Upper lobe of right lung (tissue), 1 donor: Measurements from ENCODE around the gene PIGX. TPM values are rescaled to one million over a fixed set of nuclear protein-coding genes. Genes with fewer than 3 reads are reported as not detected.
A peak's percentile ranks its signal among the peaks of the same experiment; 100 is the strongest.

Experiments
- ATAC-seq: fragments of 200-7000 bp; cut with Tn5 transposase; one replicate; pipeline ENCODE4 v1.9.1; 2020; ENCODE audit warnings: mild to moderate bottlenecking, moderate library complexity
- DNase-seq: peaks from one replicate; pipeline ENCODE4 v3.0.0-alpha.2; 2020
- H3K27ac ChIP-seq: fragments of 200-600 bp; one replicate; pipeline ENCODE4 v1.8.0; 2022
- H3K27me3 ChIP-seq: fragments of 200-600 bp; one replicate; pipeline ENCODE4 v1.8.0; 2022; ENCODE audit warnings: mild to moderate bottlenecking
- H3K36me3 ChIP-seq: fragments of 200-600 bp; one replicate; pipeline ENCODE4 v1.8.0; 2022
- H3K4me1 ChIP-seq: fragments of 200-600 bp; one replicate; pipeline ENCODE4 v1.8.0; 2022
- H3K4me3 ChIP-seq: fragments of 200-600 bp; one replicate; pipeline ENCODE4 v1.8.0; 2022; ENCODE audit warnings: mild to moderate bottlenecking
- H3K9me3 ChIP-seq: fragments of 200-600 bp; one replicate; pipeline ENCODE4 v1.8.0; 2022
- intact Hi-C: fragments of 100-400 bp; cut with DNase I; formaldehyde crosslinking; loops from one replicate; pipeline ENCODE4 v1.11.0; 2022
- total RNA-seq: library from RNA; stranded (reverse); fragmentation: NEBNext Ultra II Directional; extraction: Animal tissue kit (Norgen Biotek cat#: 25700); gene quantifications from one replicate; pipeline ENCODE4 v1.2.1, GENCODE V29; 2021
- TF ChIP-seq, protein P1 (sequence below): fragments of 200-600 bp; IDR thresholded peaks from one replicate; pipeline ENCODE4 v1.8.0; 2022; ENCODE audit warnings: antibody characterized with exemption
- donor health status: DM: no; HTN: yes; CAD: no; lungs with severe emphysema.

The PIGX gene
- total RNA-seq, 1 donor from 2014 or later, result 17.4 TPM

- H3K4me3 ChIP-seq, result no peak overlapping the region
- no peak for ATAC-seq
- no peaks in the 10 kb centered on the region for H3K36me3 ChIP-seq
- H3K4me1 ChIP-seq, result peaks cover 7% of the 10 kb centered on the region
- no peaks in the 10 kb centered on the region for H3K27me3 ChIP-seq
- TF ChIP-seq, protein P1, sequence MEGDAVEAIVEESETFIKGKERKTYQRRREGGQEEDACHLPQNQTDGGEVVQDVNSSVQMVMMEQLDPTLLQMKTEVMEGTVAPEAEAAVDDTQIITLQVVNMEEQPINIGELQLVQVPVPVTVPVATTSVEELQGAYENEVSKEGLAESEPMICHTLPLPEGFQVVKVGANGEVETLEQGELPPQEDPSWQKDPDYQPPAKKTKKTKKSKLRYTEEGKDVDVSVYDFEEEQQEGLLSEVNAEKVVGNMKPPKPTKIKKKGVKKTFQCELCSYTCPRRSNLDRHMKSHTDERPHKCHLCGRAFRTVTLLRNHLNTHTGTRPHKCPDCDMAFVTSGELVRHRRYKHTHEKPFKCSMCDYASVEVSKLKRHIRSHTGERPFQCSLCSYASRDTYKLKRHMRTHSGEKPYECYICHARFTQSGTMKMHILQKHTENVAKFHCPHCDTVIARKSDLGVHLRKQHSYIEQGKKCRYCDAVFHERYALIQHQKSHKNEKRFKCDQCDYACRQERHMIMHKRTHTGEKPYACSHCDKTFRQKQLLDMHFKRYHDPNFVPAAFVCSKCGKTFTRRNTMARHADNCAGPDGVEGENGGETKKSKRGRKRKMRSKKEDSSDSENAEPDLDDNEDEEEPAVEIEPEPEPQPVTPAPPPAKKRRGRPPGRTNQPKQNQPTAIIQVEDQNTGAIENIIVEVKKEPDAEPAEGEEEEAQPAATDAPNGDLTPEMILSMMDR, result no peak
- DNase-seq, result no peak
- no peak overlapping the region for H3K27ac ChIP-seq
- H3K9me3 ChIP-seq, result no peaks in the 10 kb centered on the region
- intact Hi-C loops, result no loop called here
Measured at GRCh38 chr3:196753201-196753600, 41.0 kb downstream of the PIGX start.

- intact Hi-C loops, result no loop called here
- Histone ChIP-seq H3K9me3 (no peaks in the 10 kb centered on the region), H3K27me3 (no peaks in the 10 kb centered on the region), H3K4me1 (peaks cover 7% of the 10 kb centered on the region), H3K36me3 (no peaks in the 10 kb centered on the region), H3K4me3 (no peak overlapping the region), H3K27ac (no peak overlapping the region)
- TF ChIP-seq, protein P1, result no peak
- ATAC-seq, result peak; percentile 45
- DNase-seq, result no peak
Measured at GRCh38 chr3:196754091-196754981, 42.2 kb downstream of the PIGX start.

- Histone ChIP-seq H3K9me3 (no peaks in the 10 kb centered on the region), H3K4me3 (no peak overlapping the region), H3K4me1 (peaks cover 7% of the 10 kb centered on the region), H3K27ac (no peak overlapping the region), H3K27me3 (no peaks in the 10 kb centered on the region), H3K36me3 (no peaks in the 10 kb centered on the region)
- DNase-seq, result no peak
- no peak for ATAC-seq
- intact Hi-C loops, result no loop called here
- TF ChIP-seq, protein P1, result no peak
Measured at GRCh38 chr3:196756732-196757131, 44.6 kb downstream of the PIGX start.

DNA sequence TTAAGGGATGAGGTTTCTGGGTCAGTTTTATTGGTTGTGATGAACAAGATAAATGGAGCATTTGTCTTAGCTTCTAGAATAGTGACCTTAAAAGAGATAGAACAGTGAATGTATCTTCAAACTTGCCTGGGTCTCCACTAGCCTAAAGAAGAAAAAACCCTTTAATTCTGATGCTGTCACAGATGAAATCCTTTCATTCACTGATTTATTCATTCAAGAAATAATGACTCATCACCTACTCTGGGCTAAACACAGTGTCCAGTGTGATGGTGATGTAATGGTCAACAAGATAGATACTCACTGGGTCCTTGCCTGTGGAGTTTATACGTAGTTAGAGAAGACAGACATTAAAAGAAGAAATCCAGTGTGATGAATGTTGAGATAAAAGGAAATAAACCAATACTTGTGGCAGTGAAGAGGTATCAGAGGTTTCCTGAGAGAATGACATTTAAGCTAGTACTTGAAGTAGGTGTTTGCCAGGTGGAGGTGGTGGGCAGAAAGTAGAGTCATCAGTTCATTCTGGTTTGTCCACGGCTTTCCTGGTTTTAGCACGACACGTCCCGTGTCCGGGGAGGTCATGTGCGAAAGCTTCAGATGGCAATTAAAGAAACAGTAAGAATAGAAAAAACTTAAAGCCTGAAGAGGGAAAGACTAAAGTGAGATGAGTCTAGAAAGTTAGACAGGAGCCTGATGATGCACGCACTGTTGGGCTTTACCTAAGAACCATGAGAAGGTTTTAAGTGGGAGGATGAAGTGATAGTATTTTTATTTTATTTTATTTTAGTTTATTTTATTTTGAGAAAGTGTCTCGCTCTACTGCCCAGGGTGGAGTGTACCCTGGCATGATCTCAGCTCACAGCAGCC is 45.9 kb downstream of the PIGX start:
- H3K9me3 ChIP-seq, result no peaks in the 10 kb centered on the region
- TF ChIP-seq, protein P1, result no peak
- no peak for ATAC-seq
- no peak for DNase-seq
- no peaks in the 10 kb centered on the region for H3K27me3 ChIP-seq
- H3K36me3 ChIP-seq, result no peaks in the 10 kb centered on the region
- intact Hi-C loops, result no loop called here
- no peak overlapping the region for H3K4me3 ChIP-seq
- peaks cover 7% of the 10 kb centered on the region for H3K4me1 ChIP-seq
- no peak overlapping the region for H3K27ac ChIP-seq

- Histone ChIP-seq H3K9me3 (no peaks in the 10 kb centered on the region), H3K4me3 (no peak overlapping the region), H3K27ac (no peak overlapping the region), H3K4me1 (no peaks in the 10 kb centered on the region), H3K27me3 (no peaks in the 10 kb centered on the region), H3K36me3 (no peaks in the 10 kb centered on the region)
- ATAC-seq (peak; percentile 49), DNase-seq (no peak)
- intact Hi-C loops, result no loop called here
- TF ChIP-seq, protein P1, result no peak
Measured at GRCh38 chr3:196763179-196763578, 51.0 kb downstream of the PIGX start.
